H1 (cell line): ENCODE measurements around the gene SYNPR. TPM values are rescaled to one million over a fixed set of nuclear protein-coding genes. Genes with fewer than 3 reads are reported as not detected.

Experiments
- CTCF ChIA-PET: fragments of 300-600 bp; sonication (Branson Sonifier 250); formaldehyde crosslinking; loops from one replicate; lab custom pipeline; 2021; ENCODE audit not compliant: partially characterized antibody; lab: Charles Lee
- POLR2A ChIA-PET: fragments of 300-600 bp; sonication (Branson Sonifier 250); formaldehyde crosslinking; loops from one replicate; lab custom pipeline; 2021; ENCODE audit warnings: inconsistent platforms; ENCODE audit not compliant: partially characterized antibody; lab: Charles Lee
- DNase-seq, 2 experiments: peaks; one replicate each; pipeline versions ENCODE4 v3.0.0 to v3.0.0-alpha.2; 2010 to 2022; ENCODE audit warnings: low spot score in 2 of 2, low read depth in 1 of 2, mixed read lengths in 1 of 2
- FAIRE-seq: peaks from 2 replicates; lab custom pipeline; 2011; peaks lifted over from hg19 to GRCh38; lab: Jason Lieb, UNC
- H2AFZ ChIP-seq: 2 replicates; pipeline ENCODE4 v1.8.1; 2012; ENCODE audit warnings: low read length, inconsistent platforms
- H2AK5ac ChIP-seq: 2 replicates; pipeline ENCODE4 v1.6.1; 2013; ENCODE audit warnings: low read depth, low read length
- H2BK120ac ChIP-seq: replicated peaks from 2 replicates; pipeline ENCODE3; 2013; ENCODE audit warnings: low read depth, low read length, inconsistent platforms
- H2BK12ac ChIP-seq: 2 replicates; pipeline ENCODE4 v1.6.1; 2013; ENCODE audit warnings: low read depth, low read length
- H2BK15ac ChIP-seq: 2 replicates; pipeline ENCODE4 v1.6.1; 2013; ENCODE audit warnings: low read length
- H2BK20ac ChIP-seq: 2 replicates; pipeline ENCODE4 v1.6.1; 2013; ENCODE audit warnings: low read length
- H2BK5ac ChIP-seq: 2 replicates; pipeline ENCODE4 v1.6.1; 2013; ENCODE audit warnings: low read depth, low read length
- H3K14ac ChIP-seq: 2 replicates; pipeline ENCODE4 v1.6.1; 2013; ENCODE audit warnings: inconsistent platforms; ENCODE audit not compliant: insufficient read length
- H3K18ac ChIP-seq: 2 replicates; pipeline ENCODE4 v1.6.1; 2013; ENCODE audit warnings: low read length; ENCODE audit errors: extremely low read depth
- H3K23ac ChIP-seq: 2 replicates; pipeline ENCODE4 v1.6.1; 2013; ENCODE audit warnings: inconsistent platforms; ENCODE audit not compliant: insufficient read length
- H3K23me2 ChIP-seq: 2 replicates; pipeline ENCODE4 v1.6.1; 2013; ENCODE audit warnings: low read depth, low read length
- H3K27ac ChIP-seq: 2 replicates; pipeline ENCODE4 v1.6.1; 2011; ENCODE audit warnings: low read depth, low read length, inconsistent platforms
- H3K27me3 ChIP-seq, 4 experiments: replicated peaks in 1 of 4; 1 replicate in 1 of 4; 2 replicates in 3 of 4; pipeline versions ENCODE4 v1.6.1 to v1.8.1; 2011 to 2013; ENCODE audit warnings: low read length in 3 of 4, mild to moderate bottlenecking in 3 of 4, inconsistent platforms in 2 of 4, mixed read lengths in 2 of 4, moderate library complexity in 1 of 4; ENCODE audit not compliant: control insufficient read depth in 3 of 4, insufficient read depth in 3 of 4; ENCODE audit errors: extremely low read depth in 1 of 4
- H3K36me3 ChIP-seq, 4 experiments: 2 replicates each; pipeline versions ENCODE4 v1.6.1 to v1.8.1; 2011 to 2013; ENCODE audit warnings: mild to moderate bottlenecking in 4 of 4, low read length in 3 of 4, moderate library complexity in 2 of 4, control low read depth in 1 of 4, inconsistent platforms in 1 of 4; ENCODE audit not compliant: insufficient read depth in 4 of 4, control insufficient read depth in 2 of 4
- H3K4ac ChIP-seq: replicated peaks from 2 replicates; pipeline ENCODE3; 2013; ENCODE audit warnings: low read length, low read depth, mixed read lengths, inconsistent platforms; ENCODE audit not compliant: insufficient read length
- H3K4me1 ChIP-seq, 4 experiments: replicated peaks in 1 of 4; 1 replicate in 1 of 4; 2 replicates in 3 of 4; pipeline versions ENCODE4 v1.6.1 to v1.8.1; 2011 to 2013; ENCODE audit warnings: low read length in 3 of 4, inconsistent platforms in 2 of 4, mixed read lengths in 1 of 4; ENCODE audit not compliant: insufficient read depth in 4 of 4, control insufficient read depth in 3 of 4
- H3K4me2 ChIP-seq, 2 experiments: 2 replicates each; pipeline versions ENCODE4 v1.6.1 to v1.8.1; 2011 to 2013; ENCODE audit warnings: low read depth in 2 of 2, low read length in 2 of 2, control low read depth in 1 of 2, inconsistent platforms in 1 of 2, mild to moderate bottlenecking in 1 of 2; ENCODE audit not compliant: insufficient read depth in 1 of 2
- H3K4me3 ChIP-seq, 4 experiments: fragments of 200-600, 300-600 bp in 1 of 4; sonication (generic), shearing (Covaris generic), sonication (Bioruptor Twin) in 1 of 4; 2 replicates each; pipeline versions ENCODE4 v1.5.1 to v1.8.1; 2011 to 2016; ENCODE audit warnings: low read length in 4 of 4, low read depth in 3 of 4, control low read depth in 2 of 4, inconsistent platforms in 2 of 4, mild to moderate bottlenecking in 2 of 4, mixed read lengths in 1 of 4, moderate library complexity in 1 of 4; ENCODE audit not compliant: insufficient read depth in 2 of 4; ENCODE audit errors: extremely low read depth in 1 of 4
- H3K56ac ChIP-seq: replicated peaks from 2 replicates; pipeline ENCODE3; 2013; ENCODE audit warnings: low read depth, mild to moderate bottlenecking, mixed read lengths, low read length, inconsistent platforms; ENCODE audit not compliant: insufficient read length
- H3K79me1 ChIP-seq: 2 replicates; pipeline ENCODE4 v1.6.1; 2013; ENCODE audit warnings: low read depth, low read length, control low read depth
- H3K79me2 ChIP-seq, 2 experiments: 2 replicates each; pipeline versions ENCODE4 v1.6.1 to v1.8.1; 2012 to 2013; ENCODE audit warnings: low read length in 2 of 2, mild to moderate bottlenecking in 2 of 2, inconsistent platforms in 1 of 2; ENCODE audit not compliant: insufficient read depth in 2 of 2, control insufficient read depth in 1 of 2
- H3K9ac ChIP-seq, 4 experiments: replicated peaks in 1 of 4; 1 replicate in 1 of 4; 2 replicates in 3 of 4; pipeline versions ENCODE4 v1.6.1 to v1.8.1; 2011 to 2013; ENCODE audit warnings: low read depth in 3 of 4, low read length in 3 of 4, control low read depth in 2 of 4, mild to moderate bottlenecking in 2 of 4, moderate library complexity in 2 of 4, inconsistent platforms in 1 of 4; ENCODE audit errors: extremely low read depth in 1 of 4
- H3K9me3 ChIP-seq, 2 experiments: 2 replicates each; pipeline versions ENCODE4 v1.6.1 to v1.8.1; 2012 to 2013; ENCODE audit warnings: mild to moderate bottlenecking in 2 of 2, moderate library complexity in 2 of 2, control low read depth in 1 of 2, inconsistent platforms in 1 of 2, low read depth in 1 of 2, low read length in 1 of 2, mixed read lengths in 1 of 2; ENCODE audit not compliant: insufficient read depth in 2 of 2
- H4K20me1 ChIP-seq, 2 experiments: replicated peaks in 1 of 2; 2 replicates each; pipeline versions ENCODE3 to v1.8.1; 2011 to 2013; ENCODE audit warnings: inconsistent platforms in 2 of 2, low read length in 2 of 2, mild to moderate bottlenecking in 1 of 2; ENCODE audit not compliant: insufficient read depth in 2 of 2, control insufficient read depth in 1 of 2
- H4K5ac ChIP-seq: 2 replicates; pipeline ENCODE4 v1.6.1; 2013; ENCODE audit warnings: low read length, low read depth, mixed read lengths, inconsistent platforms; ENCODE audit not compliant: insufficient read length
- H4K8ac ChIP-seq: 2 replicates; pipeline ENCODE4 v1.8.0; 2013; ENCODE audit warnings: mild to moderate bottlenecking, moderate library complexity, low read length, inconsistent platforms; ENCODE audit not compliant: insufficient read depth; ENCODE audit errors: extremely low read depth
- H4K91ac ChIP-seq: replicated peaks from 2 replicates; pipeline ENCODE3; 2013; ENCODE audit warnings: low read length, mixed read lengths, inconsistent platforms; ENCODE audit not compliant: insufficient read length
- BRCA1 ChIP-seq: IDR thresholded peaks from 2 replicates; pipeline ENCODE4 v1.6.1; 2012; ENCODE audit warnings: low read depth, low read length, improper control_type of control experiment
- EP300 ChIP-seq, 2 experiments: IDR thresholded peaks; 1 replicate in 1 of 2; 2 replicates in 1 of 2; pipeline ENCODE4 v1.6.1; 2011 to 2012; ENCODE audit warnings: low read depth in 2 of 2, low read length in 2 of 2, mild to moderate bottlenecking in 2 of 2, borderline replicate concordance in 1 of 2, inconsistent platforms in 1 of 2, moderate library complexity in 1 of 2
- EZH2 ChIP-seq: fragments of 200-600 bp; sonication (generic); IDR thresholded peaks from 2 replicates; pipeline ENCODE4 v1.7.1; 2012; ENCODE audit warnings: low read depth, mild to moderate bottlenecking, moderate library complexity, low read length, inconsistent platforms; ENCODE audit not compliant: severe bottlenecking
- KDM1A ChIP-seq: fragments of 200-600, 300-600 bp; sonication (generic); IDR thresholded peaks from 2 replicates; pipeline ENCODE4 v1.7.1; 2016; ENCODE audit warnings: mild to moderate bottlenecking, low read length, borderline replicate concordance
- NANOG ChIP-seq: IDR thresholded peaks from 2 replicates; pipeline ENCODE4 v1.6.1; 2011; ENCODE audit warnings: low read length, low read depth, mild to moderate bottlenecking, inconsistent platforms; ENCODE audit not compliant: insufficient read depth, poor library complexity, severe bottlenecking
- RFX5 ChIP-seq: IDR thresholded peaks from 2 replicates; pipeline ENCODE4 v1.6.1; 2011; ENCODE audit warnings: low read depth, low read length, improper control_type of control experiment, borderline replicate concordance
- SP2 ChIP-seq: IDR thresholded peaks from 2 replicates; pipeline ENCODE4 v1.6.1; 2012; ENCODE audit warnings: mild to moderate bottlenecking, low read length, inconsistent platforms
- SP4 ChIP-seq: IDR thresholded peaks from 2 replicates; pipeline ENCODE4 v1.6.1; 2012; ENCODE audit warnings: low read length, inconsistent platforms
- TCF12 ChIP-seq: IDR thresholded peaks from 2 replicates; pipeline ENCODE4 v1.6.1; 2011; ENCODE audit warnings: low read depth, mild to moderate bottlenecking, low read length
- WGBS, 2 experiments: shearing (Covaris generic) in 1 of 2; methylation state at CpG; one replicate each; pipeline versions ENCODE4 v1.1.6 to v1.1.7; 2013 to 2015; ENCODE audit warnings: low lambda C conversion rate in 2 of 2, mixed read lengths in 2 of 2, inconsistent platforms in 1 of 2, low coverage in 1 of 2, missing lambda C conversion rate in 1 of 2; ENCODE audit not compliant: insufficient replicate concordance in 2 of 2, insufficient coverage in 1 of 2, insufficient read length in 1 of 2; ENCODE audit errors: extremely low coverage in 1 of 2, missing lambda C conversion rate in 1 of 2; 5-methylcytosine and 5-hydroxymethylcytosine counted together
- polyA plus RNA-seq, 7 experiments: library from polyadenylated mRNA; depleted of rRNA in 3 of 7; stranded (reverse) in 5 of 7; unstranded in 2 of 7; fragments of >200 nt in 5 of 7; fragments of 200-250 nt in 2 of 7; gene quantifications; 1 replicate in 5 of 7; 2 replicates in 1 of 7; 4 replicates in 1 of 7; pipeline versions ENCODE4 v1.2.1 to v1.2.3, GENCODE V29; 2011 to 2013; ENCODE audit warnings: missing spikeins in 2 of 7, mixed read lengths in 2 of 7
- total RNA-seq: library from RNA; stranded (reverse); fragmentation: NEBNext Ultra II Directional; extraction: Animal tissue kit (Norgen Biotek cat#: 25700); gene quantifications from 2 replicates; pipeline ENCODE4 v1.2.1, GENCODE V29; 2021
- TF ChIP-seq, protein P1 (sequence below): IDR thresholded peaks from 2 replicates; pipeline ENCODE4 v1.6.1; 2011; ENCODE audit warnings: low read length, improper control_type of control experiment

SYNPR gene
- total and polyA plus RNA-seq, 2 of the 8 experiments (the other 6 are each of a cell fraction or from before 2014, with no cell fraction given), result 0.39 to 0.99 TPM

DNA sequence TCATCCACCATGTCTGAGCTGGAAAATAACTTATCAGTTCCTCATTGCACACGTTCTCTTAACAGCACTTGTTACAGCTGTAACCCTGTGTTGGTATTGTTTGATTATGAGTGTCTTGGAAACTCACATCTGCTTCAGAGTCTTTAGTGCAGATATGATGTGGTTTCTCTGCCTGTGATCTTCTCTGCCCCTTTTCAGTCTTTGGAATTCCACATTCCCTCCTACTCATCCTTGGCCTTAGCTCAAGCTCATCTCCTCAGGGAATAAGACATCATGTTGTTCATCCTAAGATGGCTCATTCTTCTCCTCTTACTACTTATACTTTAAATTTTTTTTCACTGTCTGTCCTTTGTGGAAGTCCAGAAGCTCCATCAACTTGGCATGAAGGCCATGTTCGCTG lies 77.7 kb downstream of the SYNPR start:
- 91% methylated on average over 2 of the region's 2 CpGs; no CpG with 5 or more reads in 1 of the 2 experiments for WGBS, 2 experiments

More for the DNA sequence above, 77.7 kb downstream of the SYNPR start:
- H3K27me3 ChIP-seq, result no peaks in the 10 kb centered on the region
- H2BK20ac ChIP-seq, result no peak overlapping the region
- H3K9ac ChIP-seq, result no peak overlapping the region
- no peak overlapping the region for H2BK5ac ChIP-seq
- no peak overlapping the region for H3K4me3 ChIP-seq
- no peak overlapping the region for H2AFZ ChIP-seq
- no peaks in the 10 kb centered on the region for H3K79me2 ChIP-seq
- H2AK5ac ChIP-seq, result no peak overlapping the region
- DNase-seq (no peak), FAIRE-seq (no peak)
- H3K79me1 ChIP-seq, result no peaks in the 10 kb centered on the region
- H4K5ac ChIP-seq, result no peak overlapping the region
- H4K20me1 ChIP-seq, result no peaks in the 10 kb centered on the region
- H3K36me3 ChIP-seq, result no peaks in the 10 kb centered on the region
- no peak overlapping the region for H2BK12ac ChIP-seq
- no peak overlapping the region for H3K27ac ChIP-seq
- POLR2A ChIA-PET, result no interaction called here
- no peak overlapping the region for H2BK15ac ChIP-seq
- no peak overlapping the region for H4K91ac ChIP-seq
- H3K23me2 ChIP-seq, result no peaks in the 10 kb centered on the region
- TF ChIP-seq TCF12, result no peak
- no peak for TF ChIP-seq SP4
- TF ChIP-seq NANOG, result no peak
- TF ChIP-seq, protein P1, sequence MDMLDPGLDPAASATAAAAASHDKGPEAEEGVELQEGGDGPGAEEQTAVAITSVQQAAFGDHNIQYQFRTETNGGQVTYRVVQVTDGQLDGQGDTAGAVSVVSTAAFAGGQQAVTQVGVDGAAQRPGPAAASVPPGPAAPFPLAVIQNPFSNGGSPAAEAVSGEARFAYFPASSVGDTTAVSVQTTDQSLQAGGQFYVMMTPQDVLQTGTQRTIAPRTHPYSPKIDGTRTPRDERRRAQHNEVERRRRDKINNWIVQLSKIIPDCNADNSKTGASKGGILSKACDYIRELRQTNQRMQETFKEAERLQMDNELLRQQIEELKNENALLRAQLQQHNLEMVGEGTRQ, result no peak
- no peak for TF ChIP-seq EP300 (IDR thresholded peaks at IDR 0.05; ENCODE audit: borderline replicate concordance in 1 of 2, low read depth in 2 of 2, low read length in 2 of 2)
- no peak for TF ChIP-seq KDM1A
- no peak for TF ChIP-seq SP2
- TF ChIP-seq EZH2, result no peak
- TF ChIP-seq BRCA1, result no peak
- no peak for TF ChIP-seq RFX5
- H3K14ac ChIP-seq, result no peak overlapping the region
- H3K18ac ChIP-seq, result no peak overlapping the region
- no peak overlapping the region for H3K23ac ChIP-seq
- no peak overlapping the region for H4K8ac ChIP-seq
- H2BK120ac ChIP-seq, result no peak overlapping the region
- no peaks in the 10 kb centered on the region for H3K9me3 ChIP-seq
- CTCF ChIA-PET, result interaction anchor here (1.2 to 10.0 kb wide), 4 partner anchors 11 to 463 kb away, joined by 4 to 96 read pairs (median 7); partner anchors contain the start of gene C3orf49
- no peaks in the 10 kb centered on the region for H3K4me1 ChIP-seq
- H3K4me2 ChIP-seq, result no peak overlapping the region
- no peak overlapping the region for H3K4ac ChIP-seq
- H3K56ac ChIP-seq, result no peak overlapping the region
